BJ (cell line): ENCODE data around the gene SIPA1L2. TPM values are rescaled to one million over a fixed set of nuclear protein-coding genes. Genes with fewer than 3 reads are reported as not detected.

Experiments used
- CTCF ChIA-PET: fragments of 350-600 bp; formaldehyde crosslinking; extraction: SDS; loops from one replicate; lab custom pipeline; 2021; ENCODE audit warnings: antibody characterized with exemption, inconsistent platforms; lab: Yijun Ruan, JAX
- POLR2A ChIA-PET: fragments of 300-600 bp; sonication (Branson Sonifier 250); formaldehyde crosslinking; extraction: SDS; loops from one replicate; lab custom pipeline; 2021; ENCODE audit warnings: antibody characterized with exemption; lab: Charles Lee
- DNase-seq: peaks from one replicate; pipeline ENCODE4 v3.0.0-alpha.2; 2011; ENCODE audit warnings: low read depth
- H3K27me3 ChIP-seq: 2 replicates; pipeline ENCODE4 v1.6.0; 2011; ENCODE audit warnings: low read length; ENCODE audit not compliant: control insufficient read depth, insufficient read depth
- H3K36me3 ChIP-seq: 2 replicates; pipeline ENCODE4 v1.5.1; 2011; ENCODE audit warnings: low read length; ENCODE audit not compliant: control insufficient read depth, insufficient read depth
- H3K4me3 ChIP-seq: 2 replicates; pipeline ENCODE4 v1.5.1; 2011; ENCODE audit warnings: low read depth, mild to moderate bottlenecking, control low read depth, low read length
- CTCF ChIP-seq: IDR thresholded peaks from 2 replicates; pipeline ENCODE4 v1.5.1; 2011; ENCODE audit warnings: low read depth, mild to moderate bottlenecking, control low read depth, inconsistent platforms, low read length, moderate library complexity; ENCODE audit not compliant: insufficient read depth
- polyA plus RNA-seq: library from polyadenylated mRNA; depleted of rRNA; stranded (reverse); fragments of >200 nt; gene quantifications from 2 replicates; pipeline ENCODE4 v1.2.3, GENCODE V29; 2011

SIPA1L2 gene
- polyA plus RNA-seq, 1 experiment, result 5.1 TPM

GRCh38 chr1:232644209-232644608, 14.3 kb upstream of the SIPA1L2 start:
- H3K27me3 ChIP-seq, result no peaks in the 10 kb centered on the region
- CTCF ChIA-PET, result no interaction called here
- no peaks in the 10 kb centered on the region for H3K36me3 ChIP-seq
- no peak overlapping the region for H3K4me3 ChIP-seq
- no peak for TF ChIP-seq CTCF
- DNase-seq, result no peak
- POLR2A ChIA-PET, result no interaction called here

GRCh38 chr1:232643251-232643650, 13.3 kb upstream of the SIPA1L2 start:
- DNase-seq, result no peak
- peak; percentile 24; the same call in 1 of the 2 replicates for TF ChIP-seq CTCF
- ChIA-PET POLR2A (no interaction called here), CTCF (no interaction called here)
- H3K4me3 ChIP-seq, result no peak overlapping the region
- no peaks in the 10 kb centered on the region for H3K27me3 ChIP-seq
- H3K36me3 ChIP-seq, result no peaks in the 10 kb centered on the region

- CTCF ChIA-PET, result no interaction called here
- no peak overlapping the region for H3K4me3 ChIP-seq
- POLR2A ChIA-PET, result no interaction called here
Measured at GRCh38 chr1:232641507-232641906, 11.6 kb upstream of the SIPA1L2 start.

GRCh38 chr1:232636799-232637198, 6.9 kb upstream of the SIPA1L2 start:
- no peak for TF ChIP-seq CTCF
- Histone ChIP-seq H3K36me3 (no peaks in the 10 kb centered on the region), H3K27me3 (peaks cover 5% of the 10 kb centered on the region), H3K4me3 (no peak overlapping the region)
- ChIA-PET POLR2A (no interaction called here), CTCF (interaction anchor here (1.1 to 1.4 kb wide), 3 partner anchors 17 to 605 kb away, joined by 3 to 6 read pairs (median 4); no protein-coding TSS in a partner anchor)
- DNase-seq, result no peak

More at GRCh38 chr1:232641507-232641906, 11.6 kb upstream of the SIPA1L2 start:
- no peak for DNase-seq
- H3K27me3 ChIP-seq, result peaks cover 3% of the 10 kb centered on the region
- H3K36me3 ChIP-seq, result no peaks in the 10 kb centered on the region
- TF ChIP-seq CTCF, result no peak

GRCh38 chr1:232635778-232636356, 5.9 kb upstream of the SIPA1L2 start:
- peaks cover 5% of the 10 kb centered on the region for H3K27me3 ChIP-seq
- no peak for DNase-seq
- TF ChIP-seq CTCF, result peak; percentile 57
- CTCF ChIA-PET, result no interaction called here
- H3K4me3 ChIP-seq, result no peak overlapping the region
- POLR2A ChIA-PET, result no interaction called here
- no peaks in the 10 kb centered on the region for H3K36me3 ChIP-seq
